Natural killer cell (primary cell): ENCODE results near the gene CYSRT1. TPM values are rescaled to one million over a fixed set of nuclear protein-coding genes. Genes with fewer than 3 reads are reported as not detected.

Source experiments
- ATAC-seq, 3 donors: fragments of 150-1000 bp in 2 of 3; fragments of 200-7000 bp in 1 of 3; cut with Tn5 transposase; 1 replicate in 1 of 3; 2 replicates in 2 of 3; pipeline ENCODE4 v1.10.0; 2021; ENCODE audit warnings: mild to moderate bottlenecking in 2 of 3, moderate library complexity in 2 of 3
- DNase-seq, 2 donors: peaks; one replicate each; pipeline versions ENCODE4 v3.0.0 to v3.0.0-alpha.2; 2013 to 2021; ENCODE audit warnings: mixed read lengths in 1 of 2
- H3K27ac ChIP-seq: one replicate; pipeline ENCODE4 v1.5.1; 2013; ENCODE audit warnings: mild to moderate bottlenecking, low read length
- H3K27me3 ChIP-seq: one replicate; pipeline ENCODE4 v1.6.1; 2013; ENCODE audit warnings: low read length; ENCODE audit not compliant: control insufficient read depth, insufficient read depth
- H3K36me3 ChIP-seq: one replicate; pipeline ENCODE4 v1.6.1; 2013; ENCODE audit warnings: low read length; ENCODE audit not compliant: control insufficient read depth, insufficient read depth
- H3K4me1 ChIP-seq: one replicate; pipeline ENCODE4 v1.6.1; 2013; ENCODE audit warnings: low read length; ENCODE audit not compliant: control insufficient read depth, insufficient read depth
- H3K4me3 ChIP-seq: one replicate; pipeline ENCODE4 v1.5.1; 2013; ENCODE audit warnings: low read length
- H3K9me3 ChIP-seq: one replicate; pipeline ENCODE4 v1.6.1; 2013; ENCODE audit warnings: low read length; ENCODE audit not compliant: control insufficient read depth, insufficient read depth
- H3K27ac Mint-ChIP-seq, 2 donors: one replicate each; pipeline ENCODE4 v1.8.0; 2022; ENCODE audit warnings: mild to moderate bottlenecking in 2 of 2, mixed read lengths in 2 of 2, moderate library complexity in 1 of 2
- H3K27me3 Mint-ChIP-seq, 2 donors: one replicate each; pipeline ENCODE4 v1.8.0; 2022; ENCODE audit warnings: low read depth in 2 of 2, mixed read lengths in 2 of 2
- H3K36me3 Mint-ChIP-seq: one replicate; pipeline ENCODE4 v1.8.0; 2022; ENCODE audit warnings: mixed read lengths
- H3K4me1 Mint-ChIP-seq, 2 donors: one replicate each; pipeline ENCODE4 v1.8.0; 2022; ENCODE audit warnings: mixed read lengths in 2 of 2
- H3K4me3 Mint-ChIP-seq: one replicate; pipeline ENCODE4 v1.8.0; 2022; ENCODE audit warnings: mild to moderate bottlenecking, moderate library complexity, mixed read lengths
- H3K9me3 Mint-ChIP-seq, 2 donors: one replicate each; pipeline ENCODE4 v1.8.0; 2022; ENCODE audit warnings: mixed read lengths in 2 of 2
- WGBS: methylation state at CpG from one replicate; pipeline ENCODE4 v1.1.7; 2013; ENCODE audit warnings: missing lambda C conversion rate; ENCODE audit not compliant: insufficient coverage; 5-methylcytosine and 5-hydroxymethylcytosine counted together
- intact Hi-C: fragments of 100-400 bp; cut with micrococcal nuclease; formaldehyde crosslinking; loops from one replicate; pipeline ENCODE4 v1.14.2; 2022
- total RNA-seq, 4 donors: library from RNA; stranded (reverse); fragments of 120-200 nt in 1 of 4; gene quantifications; one replicate each; pipeline versions ENCODE4 v1.2.3 to v1.2.4, GENCODE V29; 2013 to 2022
- TF ChIP-seq, protein P1 (sequence below): fragments of 200-600 bp; IDR thresholded peaks from one replicate; pipeline ENCODE4 v1.8.0; 2022; ENCODE audit warnings: antibody characterized with exemption

The CYSRT1 gene
- total RNA-seq, 3 donors from 2014 or later (not counting 1 experiment from before 2014, with no cell fraction given): 0.38 TPM; not detected in 2

GRCh38 chr9:137226338-137227053 is 1.5 kb downstream of the CYSRT1 start:
- no peak overlapping the region for H3K27ac Mint-ChIP-seq
- H3K4me1 ChIP-seq: peaks cover 31% of the 10 kb centered on the region

DNA sequence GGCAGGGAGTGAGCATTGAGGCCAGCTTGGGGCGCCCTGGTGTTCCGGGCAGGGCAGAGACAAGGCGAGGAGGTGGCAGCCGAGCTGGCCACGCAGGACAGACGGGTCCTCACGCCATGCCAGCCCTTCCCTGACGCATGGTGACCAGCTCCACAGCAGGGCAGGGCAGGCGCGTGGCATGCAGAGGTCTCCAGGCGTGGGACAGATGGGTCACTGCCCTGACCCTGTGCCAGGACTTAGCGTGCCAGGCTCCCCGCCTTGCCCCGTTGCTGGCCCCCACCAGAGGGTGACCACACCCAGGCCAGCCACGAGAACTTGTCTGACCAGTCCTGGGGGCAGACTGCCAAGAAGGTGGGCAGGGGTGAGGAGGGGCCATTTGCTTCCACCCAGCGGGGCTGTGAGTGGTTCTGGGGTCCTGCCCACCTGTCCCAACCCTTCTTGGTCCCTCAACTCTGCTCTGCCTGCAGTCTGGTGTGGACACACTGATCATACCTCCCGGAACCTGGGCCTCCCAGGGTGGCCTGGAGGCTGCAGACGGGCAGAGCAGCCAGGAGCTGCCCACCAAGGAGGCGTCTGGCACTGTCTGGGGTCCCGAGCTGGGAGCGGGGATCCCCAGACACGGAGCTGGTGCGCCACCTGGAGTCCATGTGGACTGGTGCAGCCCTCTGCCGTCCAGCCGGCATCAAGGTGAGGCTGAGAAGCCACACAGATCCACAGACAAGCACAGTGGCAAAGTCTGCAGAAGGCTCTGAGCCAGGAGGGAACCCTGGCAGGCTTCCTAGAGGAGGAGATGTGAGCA is 2.3 kb downstream of the CYSRT1 start, which contains the start of gene RNF224:
Gene RNF224 (plus strand): TSS at position 449 of the 799 bp plus-strand sequence. CDS start 834 bp downstream, outside the sequence.
- 48% methylated on average over 25 of the region's 25 CpGs for WGBS

More at GRCh38 chr9:137226338-137227053, 1.5 kb downstream of the CYSRT1 start:
- Mint-ChIP-seq H3K27me3 (peaks cover 0 to 3% of the 10 kb centered on the region in 2 donors), H3K4me3 (no peak overlapping the region), H3K9me3 (no peaks in the 10 kb centered on the region), H3K4me1 (peaks cover 5 to 11% of the 10 kb centered on the region in 2 donors), H3K36me3 (no peaks in the 10 kb centered on the region)
- no peaks in the 10 kb centered on the region for H3K36me3 ChIP-seq
- DNase-seq: no peak
- no peaks in the 10 kb centered on the region for H3K9me3 ChIP-seq
- intact Hi-C loops: loop anchor here (5.0 kb wide), 2 partner anchors 109 to 179 kb away; partner anchors contain the start of gene NPDC1
- no peak for ATAC-seq
- peaks cover 9% of the 10 kb centered on the region for H3K27me3 ChIP-seq
- no peak overlapping the region for H3K4me3 ChIP-seq
- WGBS: 77% methylated on average over 18 of the region's 18 CpGs
- H3K27ac ChIP-seq: no peak overlapping the region
- TF ChIP-seq, protein P1, sequence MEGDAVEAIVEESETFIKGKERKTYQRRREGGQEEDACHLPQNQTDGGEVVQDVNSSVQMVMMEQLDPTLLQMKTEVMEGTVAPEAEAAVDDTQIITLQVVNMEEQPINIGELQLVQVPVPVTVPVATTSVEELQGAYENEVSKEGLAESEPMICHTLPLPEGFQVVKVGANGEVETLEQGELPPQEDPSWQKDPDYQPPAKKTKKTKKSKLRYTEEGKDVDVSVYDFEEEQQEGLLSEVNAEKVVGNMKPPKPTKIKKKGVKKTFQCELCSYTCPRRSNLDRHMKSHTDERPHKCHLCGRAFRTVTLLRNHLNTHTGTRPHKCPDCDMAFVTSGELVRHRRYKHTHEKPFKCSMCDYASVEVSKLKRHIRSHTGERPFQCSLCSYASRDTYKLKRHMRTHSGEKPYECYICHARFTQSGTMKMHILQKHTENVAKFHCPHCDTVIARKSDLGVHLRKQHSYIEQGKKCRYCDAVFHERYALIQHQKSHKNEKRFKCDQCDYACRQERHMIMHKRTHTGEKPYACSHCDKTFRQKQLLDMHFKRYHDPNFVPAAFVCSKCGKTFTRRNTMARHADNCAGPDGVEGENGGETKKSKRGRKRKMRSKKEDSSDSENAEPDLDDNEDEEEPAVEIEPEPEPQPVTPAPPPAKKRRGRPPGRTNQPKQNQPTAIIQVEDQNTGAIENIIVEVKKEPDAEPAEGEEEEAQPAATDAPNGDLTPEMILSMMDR: no peak

GRCh38 chr9:137227853-137228505 is 3.0 kb downstream of the CYSRT1 start:
- peaks cover 0 to 3% of the 10 kb centered on the region in 2 donors for H3K27me3 Mint-ChIP-seq
- Histone ChIP-seq H3K4me3 (no peak overlapping the region), H3K9me3 (no peaks in the 10 kb centered on the region), H3K27ac (no peak overlapping the region), H3K36me3 (no peaks in the 10 kb centered on the region), H3K4me1 (peaks cover 23% of the 10 kb centered on the region), H3K27me3 (peaks cover 9% of the 10 kb centered on the region)
- H3K36me3 Mint-ChIP-seq: no peaks in the 10 kb centered on the region
- no peak overlapping the region for H3K27ac Mint-ChIP-seq
- DNase-seq: no peak
- H3K9me3 Mint-ChIP-seq: no peaks in the 10 kb centered on the region
- intact Hi-C loops: loop anchor here (5.0 kb wide), 2 partner anchors 111 to 181 kb away; partner anchors contain the start of gene NPDC1
- H3K4me3 Mint-ChIP-seq: no peak overlapping the region
- peaks cover 5 to 8% of the 10 kb centered on the region in 2 donors for H3K4me1 Mint-ChIP-seq
- no peak for ATAC-seq
- WGBS: 48% methylated on average over 17 of the region's 18 CpGs
- TF ChIP-seq, protein P1: no peak

More for the DNA sequence above, 2.3 kb downstream of the CYSRT1 start, which contains the start of gene RNF224:
- H3K27me3 ChIP-seq: peaks cover 9% of the 10 kb centered on the region
- H3K36me3 Mint-ChIP-seq: no peaks in the 10 kb centered on the region
- H3K27me3 Mint-ChIP-seq: peaks cover 0 to 3% of the 10 kb centered on the region in 2 donors
- TF ChIP-seq, protein P1: peak; percentile 70
- H3K4me3 Mint-ChIP-seq: no peak within 1 kb of the TSS
- H3K4me1 Mint-ChIP-seq: peaks cover 5 to 11% of the 10 kb centered on the region in 2 donors
- peak; percentile 21 to 41 (median 30) for ATAC-seq
- no peak within 1 kb of the TSS for H3K27ac ChIP-seq
- H3K9me3 Mint-ChIP-seq: no peaks in the 10 kb centered on the region
- peaks cover 30% of the 10 kb centered on the region for H3K4me1 ChIP-seq
- no peak within 1 kb of the TSS for H3K27ac Mint-ChIP-seq
- no peaks in the 10 kb centered on the region for H3K9me3 ChIP-seq
- H3K4me3 ChIP-seq: no peak within 1 kb of the TSS
- peak; percentile 72 to 90 for DNase-seq
- no peaks in the 10 kb centered on the region for H3K36me3 ChIP-seq
- intact Hi-C loops: loop anchor here (5.0 kb wide), 2 partner anchors 110 to 180 kb away; partner anchors contain the start of gene NPDC1
